Spleen (tissue), 7 donors: ENCODE data around the gene KLHL22.

Experiments used
- POLR2A ChIP-seq, 3 donors: fragments of 450-650 bp; IDR thresholded peaks; one replicate each; pipeline ENCODE4 v1.5.1; 2017; ENCODE audit warnings: antibody characterized with exemption in 3 of 3, mild to moderate bottlenecking in 1 of 3
- TF ChIP-seq, protein P1 (sequence below), 11 experiments: fragments of 200-600 bp in 7 of 11; fragments of 450-650 bp in 4 of 11; sonication (generic) in 4 of 11; IDR thresholded peaks in 8 of 11; conservative IDR thresholded peaks in 3 of 11; 1 replicate in 7 of 11; 2 replicates in 4 of 11; pipeline versions ENCODE4 v1.4.0 to v1.8.0; 2016 to 2021; ENCODE audit warnings: antibody characterized with exemption in 11 of 11, inconsistent platforms in 4 of 11, mild to moderate bottlenecking in 1 of 11
- donor health status: DM: no; HTN: no; CAD: no; lungs with moderate emphysema.
- donor health status: DM: no; HTN: no; CAD: no.
- donor health status: DM: no; HTN: no; CAD: no.

DNA sequence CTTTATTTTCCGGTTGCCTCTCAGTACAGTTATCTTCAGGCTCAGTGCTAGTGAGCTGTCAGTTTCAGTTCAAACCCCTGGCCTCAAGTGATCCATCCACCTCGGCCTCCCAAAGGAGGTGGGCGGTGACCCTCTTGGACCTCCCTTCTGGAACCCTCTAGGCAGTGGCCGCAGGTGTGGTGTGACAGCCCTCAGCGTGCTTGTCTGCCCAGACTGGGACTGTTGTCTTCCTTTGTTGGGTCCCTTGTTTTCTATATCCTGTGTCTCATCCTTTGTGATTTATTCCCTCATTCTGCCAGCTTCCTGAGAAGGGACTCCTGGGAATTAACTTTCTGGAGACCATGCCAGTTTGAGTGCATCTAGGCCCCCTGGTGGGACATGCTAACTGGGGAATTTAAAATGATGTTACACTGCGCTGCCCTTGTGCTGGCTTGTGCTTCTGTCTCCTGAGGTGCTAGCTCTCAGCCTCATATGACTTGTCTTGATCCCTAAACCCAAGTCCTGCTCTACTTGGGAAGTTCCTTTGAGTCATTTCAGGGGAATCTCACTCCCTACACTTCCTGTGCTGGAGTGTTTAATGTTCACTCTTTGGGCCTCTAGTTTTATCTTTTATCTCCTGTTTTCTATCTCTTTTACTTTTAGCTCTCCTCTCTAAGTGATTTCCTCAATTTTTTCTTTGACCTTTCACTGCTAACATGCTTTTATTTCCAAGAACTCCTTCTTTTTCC lies 31.2 kb upstream of the KLHL22 start:
- TF ChIP-seq, protein P1, sequence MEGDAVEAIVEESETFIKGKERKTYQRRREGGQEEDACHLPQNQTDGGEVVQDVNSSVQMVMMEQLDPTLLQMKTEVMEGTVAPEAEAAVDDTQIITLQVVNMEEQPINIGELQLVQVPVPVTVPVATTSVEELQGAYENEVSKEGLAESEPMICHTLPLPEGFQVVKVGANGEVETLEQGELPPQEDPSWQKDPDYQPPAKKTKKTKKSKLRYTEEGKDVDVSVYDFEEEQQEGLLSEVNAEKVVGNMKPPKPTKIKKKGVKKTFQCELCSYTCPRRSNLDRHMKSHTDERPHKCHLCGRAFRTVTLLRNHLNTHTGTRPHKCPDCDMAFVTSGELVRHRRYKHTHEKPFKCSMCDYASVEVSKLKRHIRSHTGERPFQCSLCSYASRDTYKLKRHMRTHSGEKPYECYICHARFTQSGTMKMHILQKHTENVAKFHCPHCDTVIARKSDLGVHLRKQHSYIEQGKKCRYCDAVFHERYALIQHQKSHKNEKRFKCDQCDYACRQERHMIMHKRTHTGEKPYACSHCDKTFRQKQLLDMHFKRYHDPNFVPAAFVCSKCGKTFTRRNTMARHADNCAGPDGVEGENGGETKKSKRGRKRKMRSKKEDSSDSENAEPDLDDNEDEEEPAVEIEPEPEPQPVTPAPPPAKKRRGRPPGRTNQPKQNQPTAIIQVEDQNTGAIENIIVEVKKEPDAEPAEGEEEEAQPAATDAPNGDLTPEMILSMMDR (IDR thresholded peaks at IDR 0.05 in 8 of 11, conservative IDR thresholded peaks at IDR 0.05 in 3 of 11): no peak
- TF ChIP-seq POLR2A (IDR thresholded peaks at IDR 0.05): no peak
